Neural progenitor cell (in vitro differentiated cells): Measurements from ENCODE around the gene USP7.

Experiments used
- EZH2phosphoT487 ChIP-seq: fragments of 200-600 bp; sonication (generic); IDR thresholded peaks from 2 replicates; pipeline ENCODE4 v1.6.1; 2017; ENCODE audit warnings: antibody characterized with exemption
- TF ChIP-seq, protein P1 (sequence below): fragments of 200-600 bp; sonication (generic); IDR thresholded peaks from 2 replicates; pipeline ENCODE4 v1.5.1; 2017; ENCODE audit warnings: antibody characterized with exemption, mild to moderate bottlenecking

DNA sequence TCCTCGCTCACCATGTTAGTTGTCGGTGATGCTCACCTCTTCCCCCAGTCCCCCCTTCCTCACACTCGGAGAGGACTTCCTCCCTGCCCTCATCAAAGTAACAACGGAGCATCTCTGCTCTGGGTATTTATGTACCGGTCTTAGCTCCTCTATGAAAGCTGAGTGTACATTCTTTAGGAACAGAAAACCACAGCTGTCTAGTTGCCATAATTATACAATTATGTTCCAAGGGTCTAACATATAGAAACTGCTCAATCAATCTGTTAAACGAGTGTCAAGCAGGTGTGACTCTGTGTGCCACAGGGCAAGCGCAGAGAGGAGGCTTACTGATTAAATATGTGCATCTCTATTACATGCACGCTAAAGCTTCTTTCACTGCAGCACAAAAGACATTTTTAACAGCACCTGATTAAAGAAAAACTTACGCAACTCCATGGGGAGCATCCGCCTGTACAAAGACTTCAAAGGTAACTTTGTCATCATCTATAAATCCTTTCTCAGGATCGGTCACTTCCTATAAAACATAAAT is 43.7 kb downstream of the USP7 start:
- TF ChIP-seq, protein P1, sequence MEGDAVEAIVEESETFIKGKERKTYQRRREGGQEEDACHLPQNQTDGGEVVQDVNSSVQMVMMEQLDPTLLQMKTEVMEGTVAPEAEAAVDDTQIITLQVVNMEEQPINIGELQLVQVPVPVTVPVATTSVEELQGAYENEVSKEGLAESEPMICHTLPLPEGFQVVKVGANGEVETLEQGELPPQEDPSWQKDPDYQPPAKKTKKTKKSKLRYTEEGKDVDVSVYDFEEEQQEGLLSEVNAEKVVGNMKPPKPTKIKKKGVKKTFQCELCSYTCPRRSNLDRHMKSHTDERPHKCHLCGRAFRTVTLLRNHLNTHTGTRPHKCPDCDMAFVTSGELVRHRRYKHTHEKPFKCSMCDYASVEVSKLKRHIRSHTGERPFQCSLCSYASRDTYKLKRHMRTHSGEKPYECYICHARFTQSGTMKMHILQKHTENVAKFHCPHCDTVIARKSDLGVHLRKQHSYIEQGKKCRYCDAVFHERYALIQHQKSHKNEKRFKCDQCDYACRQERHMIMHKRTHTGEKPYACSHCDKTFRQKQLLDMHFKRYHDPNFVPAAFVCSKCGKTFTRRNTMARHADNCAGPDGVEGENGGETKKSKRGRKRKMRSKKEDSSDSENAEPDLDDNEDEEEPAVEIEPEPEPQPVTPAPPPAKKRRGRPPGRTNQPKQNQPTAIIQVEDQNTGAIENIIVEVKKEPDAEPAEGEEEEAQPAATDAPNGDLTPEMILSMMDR, result no peak
- TF ChIP-seq EZH2phosphoT487, result no peak
